GM13976 (cell line): ENCODE results near the gene RHOT2.

Experiments used
- DNase-seq: peaks from one replicate; pipeline ENCODE4 v3.0.0; 2012; ENCODE audit warnings: low spot score
- CTCF ChIP-seq: IDR thresholded peaks from 2 replicates; pipeline ENCODE4 v1.5.1; 2012; ENCODE audit warnings: borderline replicate concordance, mild to moderate bottlenecking; ENCODE audit not compliant: insufficient read depth; ENCODE audit errors: extremely low read depth, missing control alignments, control extremely low read depth
- in situ Hi-C: fragments of 300-500 bp; cut with MboI; formaldehyde crosslinking; loops from one replicate; pipeline ENCODE4 v1.12.0; 2022; ENCODE audit warnings: low sequenced_read_pairs, mixed read lengths, inconsistent platforms; ENCODE audit not compliant: unreplicated experiment

The RHOT2 gene

GRCh38 chr16:657487-657886, 10.4 kb upstream of the RHOT2 start:
- TF ChIP-seq CTCF, result no peak
- DNase-seq, result no peak
- in situ Hi-C loops, result no loop called here

DNA sequence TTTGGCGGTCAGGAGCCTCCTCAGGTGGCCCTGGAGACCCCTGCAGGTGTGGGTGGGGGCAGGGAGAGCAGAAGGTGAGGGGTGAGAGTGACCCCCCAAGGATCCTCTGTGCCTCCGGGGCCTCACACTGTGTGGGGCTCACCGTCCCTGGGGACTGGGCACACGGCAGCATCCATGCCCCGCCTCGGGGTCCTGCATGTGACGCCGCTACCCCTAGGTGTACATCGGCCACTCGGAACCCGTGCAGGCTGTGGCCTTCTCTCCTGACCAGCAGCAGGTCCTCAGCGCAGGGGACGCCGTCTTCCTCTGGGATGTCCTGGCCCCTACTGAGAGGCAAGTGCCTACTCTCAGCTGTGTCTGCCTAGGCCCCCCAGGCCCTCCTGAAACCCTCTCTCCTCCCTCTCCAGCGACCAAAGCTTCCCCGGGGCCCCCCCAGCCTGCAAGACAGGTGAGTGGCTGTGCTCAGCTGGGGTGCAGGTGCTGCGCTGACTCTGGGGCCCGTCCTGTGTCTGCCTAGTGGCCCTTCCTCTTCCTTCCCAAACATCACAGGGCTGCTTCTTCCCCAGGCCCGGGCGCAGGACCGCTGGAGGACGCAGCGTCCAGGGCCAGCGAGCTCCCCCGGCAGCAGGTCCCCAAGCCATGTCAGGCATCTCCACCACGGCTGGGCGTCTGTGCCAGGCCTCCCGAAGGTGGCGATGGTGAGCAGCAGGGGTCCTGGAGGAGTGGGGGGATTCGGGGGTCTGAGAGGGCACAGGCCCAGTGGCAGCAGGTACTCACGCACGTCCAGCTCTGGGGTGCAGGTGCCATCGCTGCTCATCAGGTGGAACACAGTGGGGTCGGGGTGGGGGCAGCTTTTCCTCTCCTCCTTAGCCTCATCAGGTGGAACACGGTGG, 9.0 kb upstream of the RHOT2 start:
- in situ Hi-C loops, result no loop called here
- DNase-seq, result no peak
- TF ChIP-seq CTCF, result no peak

DNA sequence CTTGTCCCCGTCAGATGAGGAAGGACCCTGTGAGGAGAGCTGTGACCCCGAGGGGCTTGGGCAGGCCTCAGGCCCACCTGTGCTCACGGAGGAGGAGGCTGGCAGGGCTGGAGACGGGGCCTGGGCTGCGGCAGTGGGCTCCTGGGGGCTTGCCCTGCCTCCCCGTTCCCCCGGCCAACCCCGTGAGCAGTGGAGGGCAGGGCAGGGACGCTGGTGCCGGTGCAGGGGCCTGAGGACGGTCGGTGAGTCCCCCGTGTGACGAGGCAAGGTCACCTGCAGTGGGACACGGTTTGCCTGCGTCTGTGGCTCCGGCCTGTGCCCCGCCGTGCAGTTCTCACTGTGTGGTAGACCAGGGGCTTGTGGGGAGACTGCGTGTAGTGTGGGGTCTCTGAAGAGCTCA, 8.3 kb upstream of the RHOT2 start:
- TF ChIP-seq CTCF, result no peak
- DNase-seq, result no peak
- in situ Hi-C loops, result no loop called here

- no peak for TF ChIP-seq CTCF
- in situ Hi-C loops, result no loop called here
- no peak for DNase-seq
Observed at GRCh38 chr16:660132-660458, 7.8 kb upstream of the RHOT2 start.

DNA sequence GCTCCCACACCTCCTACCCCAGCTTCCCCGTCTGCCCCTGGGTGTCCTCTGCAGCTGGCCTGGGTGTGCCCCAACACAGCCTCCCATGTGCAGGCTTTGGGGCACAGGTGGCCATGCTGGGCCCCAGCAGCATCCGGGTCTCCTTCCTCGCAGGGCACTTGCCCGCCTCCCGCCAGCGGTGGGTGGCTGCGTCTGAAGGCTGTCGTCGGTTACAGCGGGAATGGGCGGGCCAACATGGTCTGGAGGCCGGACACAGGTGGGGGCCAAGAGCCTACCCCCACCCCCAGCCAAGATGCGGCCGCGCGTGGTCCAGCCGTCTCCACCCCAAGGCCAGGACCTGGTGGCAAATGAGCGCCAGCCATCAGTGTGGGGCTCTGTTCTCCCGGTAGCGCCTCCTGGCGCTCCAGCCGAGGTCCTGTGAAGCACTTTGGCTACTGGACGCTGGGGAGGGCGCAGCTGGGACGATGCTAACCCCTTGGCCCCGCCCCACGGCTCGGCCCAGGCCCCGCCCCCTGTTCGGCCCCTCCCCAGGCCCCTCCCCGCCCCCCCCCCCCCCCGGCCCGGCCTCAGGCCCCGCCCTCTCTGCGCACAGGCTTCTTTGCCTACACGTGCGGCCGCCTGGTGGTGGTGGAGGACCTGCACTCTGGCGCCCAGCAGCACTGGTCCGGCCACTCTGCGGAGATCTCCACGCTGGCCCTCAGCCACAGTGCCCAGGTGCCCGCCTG, 7.3 kb upstream of the RHOT2 start:
- in situ Hi-C loops, result no loop called here
- TF ChIP-seq CTCF, result peak; percentile 67
- DNase-seq, result peak; percentile 96

DNA sequence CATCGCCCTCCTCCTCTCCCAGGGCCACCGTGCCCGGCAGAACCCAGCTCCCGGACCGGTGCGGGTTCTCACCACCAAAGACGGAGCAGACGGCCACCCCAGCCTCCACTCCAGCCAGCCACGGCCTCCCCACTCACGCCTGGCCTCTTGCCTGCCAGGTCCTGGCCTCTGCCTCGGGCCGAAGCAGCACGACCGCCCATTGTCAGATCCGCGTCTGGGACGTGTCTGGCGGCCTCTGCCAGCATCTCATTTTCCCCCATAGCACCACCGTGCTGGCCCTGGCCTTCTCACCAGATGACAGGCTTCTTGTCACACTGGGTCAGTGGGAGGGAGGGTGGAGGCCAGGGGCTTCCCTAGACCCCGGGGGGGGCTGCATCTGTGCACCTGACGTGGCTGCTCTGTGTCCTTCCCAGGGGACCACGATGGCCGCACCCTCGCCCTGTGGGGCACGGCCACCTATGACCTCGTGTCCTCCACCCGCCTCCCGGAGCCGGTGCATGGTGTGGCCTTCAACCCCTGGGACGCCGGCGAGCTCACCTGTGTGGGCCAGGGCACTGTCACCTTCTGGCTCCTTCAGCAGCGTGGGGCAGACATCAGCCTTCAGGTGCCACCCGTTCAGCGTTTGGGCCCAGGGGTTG, 6.6 kb upstream of the RHOT2 start:
- in situ Hi-C loops, result no loop called here
- no peak for TF ChIP-seq CTCF
- no peak for DNase-seq
